GM12891 (cell line): ENCODE measurements around the gene RAB1A.
"Not testable (repeated sequence)": the region's sequence is repeated elsewhere in the genome, so short reads cannot be mapped to it uniquely, and the experiment has no call there.

Source experiments
- POLR2A ChIP-seq: IDR thresholded peaks from 2 replicates; pipeline ENCODE4 v1.6.1; 2011; ENCODE audit warnings: low read depth, low read length, control low read depth
- POLR2AphosphoS5 ChIP-seq: IDR thresholded peaks from 2 replicates; pipeline ENCODE4 v1.6.1; 2011; ENCODE audit warnings: low read depth, low read length, control low read depth

GRCh38 chr2:65170611-65171477 is 40.9 kb upstream of the RAB1A start:
- TF ChIP-seq POLR2AphosphoS5, POLR2A: not testable (repeated sequence)
